Neuronal stem cell (in vitro differentiated cells): ENCODE measurements around the gene TULP4.
A peak's percentile ranks its signal among the peaks of the same experiment; 100 is the strongest.

Experiments used
- DNase-seq: peaks from one replicate; pipeline ENCODE4 v3.0.0-alpha.2; 2013; ENCODE audit warnings: low spot score
- H2AFZ ChIP-seq: one replicate; pipeline ENCODE4 v1.6.1; 2013; ENCODE audit warnings: mild to moderate bottlenecking, low read length, inconsistent platforms
- H2AK5ac ChIP-seq: 2 replicates; pipeline ENCODE4 v1.6.1; 2013; ENCODE audit warnings: low read depth, mild to moderate bottlenecking, inconsistent platforms, low read length, moderate library complexity, mixed read lengths
- H2BK120ac ChIP-seq: 2 replicates; pipeline ENCODE4 v1.6.1; 2013; ENCODE audit warnings: low read depth, mild to moderate bottlenecking, inconsistent platforms, low read length, moderate library complexity, mixed read lengths
- H2BK12ac ChIP-seq: one replicate; pipeline ENCODE4 v1.6.1; 2013; ENCODE audit warnings: low read length, inconsistent platforms
- H2BK15ac ChIP-seq: 2 replicates; pipeline ENCODE4 v1.6.1; 2013; ENCODE audit warnings: mild to moderate bottlenecking, low read length, inconsistent platforms, mixed read lengths
- H2BK5ac ChIP-seq: one replicate; pipeline ENCODE4 v1.6.1; 2013; ENCODE audit warnings: inconsistent platforms, mild to moderate bottlenecking, low read length, moderate library complexity
- H3K14ac ChIP-seq: one replicate; pipeline ENCODE4 v1.6.1; 2013; ENCODE audit warnings: low read length, inconsistent platforms
- H3K18ac ChIP-seq: 2 replicates; pipeline ENCODE4 v1.6.1; 2013; ENCODE audit warnings: low read length, inconsistent platforms
- H3K23ac ChIP-seq: 2 replicates; pipeline ENCODE4 v1.6.1; 2013; ENCODE audit warnings: low read depth, mild to moderate bottlenecking, mixed read lengths, low read length, inconsistent platforms; ENCODE audit not compliant: poor library complexity
- H3K27ac ChIP-seq: replicated peaks from 3 replicates; pipeline ENCODE4 v1.5.1; 2013; ENCODE audit warnings: low read length, inconsistent platforms
- H3K27me3 ChIP-seq, 3 experiments: 2 replicates each; pipeline ENCODE4 v1.6.1; 2013; ENCODE audit warnings: low read length in 3 of 3, mild to moderate bottlenecking in 2 of 3, inconsistent platforms in 1 of 3, low read depth in 1 of 3, mixed read lengths in 1 of 3, moderate library complexity in 1 of 3; ENCODE audit not compliant: control insufficient read depth in 3 of 3, insufficient read depth in 3 of 3
- H3K36me3 ChIP-seq, 2 donors: replicated peaks in 1 of 2; 2 replicates each; pipeline ENCODE4 v1.6.1; 2013; ENCODE audit warnings: low read length in 2 of 2; ENCODE audit not compliant: control insufficient read depth in 2 of 2, insufficient read depth in 2 of 2
- H3K4ac ChIP-seq: 2 replicates; pipeline ENCODE4 v1.6.1; 2013; ENCODE audit warnings: inconsistent platforms, mild to moderate bottlenecking, low read length, moderate library complexity
- H3K4me1 ChIP-seq, 2 donors: 1 replicate in 1 of 2; 2 replicates in 1 of 2; pipeline ENCODE4 v1.6.1; 2013; ENCODE audit warnings: low read length in 2 of 2, low read depth in 1 of 2; ENCODE audit not compliant: control insufficient read depth in 2 of 2, insufficient read depth in 1 of 2
- H3K4me2 ChIP-seq: one replicate; pipeline ENCODE4 v1.6.1; 2013; ENCODE audit warnings: mild to moderate bottlenecking, low read length, inconsistent platforms; ENCODE audit not compliant: insufficient read depth, poor library complexity, severe bottlenecking
- H3K4me3 ChIP-seq, 2 donors: 2 replicates each; pipeline ENCODE4 v1.5.1; 2013; ENCODE audit warnings: low read length in 2 of 2, mild to moderate bottlenecking in 2 of 2, inconsistent platforms in 1 of 2, moderate library complexity in 1 of 2
- H3K79me1 ChIP-seq: one replicate; pipeline ENCODE4 v1.6.1; 2013; ENCODE audit warnings: low read depth, mild to moderate bottlenecking, inconsistent platforms, low read length, moderate library complexity
- H3K9ac ChIP-seq: one replicate; pipeline ENCODE4 v1.6.1; 2013; ENCODE audit warnings: mild to moderate bottlenecking, low read depth, low read length, inconsistent platforms; ENCODE audit not compliant: poor library complexity
- H3K9me3 ChIP-seq, 2 donors: replicated peaks in 1 of 2; 2 replicates each; pipeline versions ENCODE3 to v1.6.1; 2013; ENCODE audit warnings: low read length in 2 of 2, mild to moderate bottlenecking in 2 of 2, inconsistent platforms in 1 of 2, low read depth in 1 of 2, mixed read lengths in 1 of 2, moderate library complexity in 1 of 2; ENCODE audit not compliant: control insufficient read depth in 2 of 2, insufficient read depth in 1 of 2
- H4K8ac ChIP-seq: one replicate; pipeline ENCODE4 v1.6.1; 2013; ENCODE audit warnings: low read depth, mild to moderate bottlenecking, inconsistent platforms, low read length, moderate library complexity
- H4K91ac ChIP-seq: one replicate; pipeline ENCODE4 v1.6.1; 2013; ENCODE audit warnings: low read length, low read depth, mild to moderate bottlenecking, inconsistent platforms; ENCODE audit not compliant: poor library complexity
- WGBS, 2 donors: extraction: QIAGEN DNeasy Blood & Tissue Kit; methylation state at CpG; one replicate each; pipeline ENCODE4 v1.1.7; 2013; ENCODE audit warnings: missing lambda C conversion rate in 2 of 2, mixed read lengths in 1 of 2; ENCODE audit not compliant: insufficient read length in 2 of 2, insufficient replicate concordance in 1 of 2; ENCODE audit errors: extremely low coverage in 2 of 2; 5-methylcytosine and 5-hydroxymethylcytosine counted together

The TULP4 gene

GRCh38 chr6:158422629-158423238 is 110.5 kb downstream of the TULP4 start:
- H3K9me3 ChIP-seq, result peaks cover 0 to 4% of the 10 kb centered on the region in 2 donors
- H3K36me3 ChIP-seq, result peaks cover 0 to 4% of the 10 kb centered on the region in 2 donors
- peak overlapping the region in 1 of 2 donors; percentile 58 for H3K4me3 ChIP-seq
- WGBS, 2 donors, result no CpG with 5 or more reads among the region's 15 CpGs
- H3K27me3 ChIP-seq, result no peaks in the 10 kb centered on the region
- H3K23ac ChIP-seq, result no peak overlapping the region
- H2AFZ ChIP-seq, result no peak overlapping the region
- H3K9ac ChIP-seq, result no peak overlapping the region
- H4K8ac ChIP-seq, result no peak overlapping the region
- H4K91ac ChIP-seq, result no peak overlapping the region
- H3K79me1 ChIP-seq, result no peaks in the 10 kb centered on the region
- no peak overlapping the region for H2BK12ac ChIP-seq
- no peak overlapping the region for H3K4me2 ChIP-seq
- H3K4me1 ChIP-seq, result no peaks in the 10 kb centered on the region
- no peak overlapping the region for H2BK5ac ChIP-seq
- H3K14ac ChIP-seq, result no peak overlapping the region
- no peak overlapping the region for H3K4ac ChIP-seq
- no peak for DNase-seq
- H3K18ac ChIP-seq, result no peak overlapping the region
- H3K27ac ChIP-seq, result no peak overlapping the region
- H2AK5ac ChIP-seq, result no peak overlapping the region
- H2BK120ac ChIP-seq, result no peak overlapping the region
- H2BK15ac ChIP-seq, result no peak overlapping the region

GRCh38 chr6:158431036-158431435 is 118.8 kb downstream of the TULP4 start:
- Histone ChIP-seq H2BK120ac (no peak overlapping the region), H2BK15ac (no peak overlapping the region)

GRCh38 chr6:158431560-158431959 is 119.3 kb downstream of the TULP4 start:
- Histone ChIP-seq H3K23ac (no peak overlapping the region), H3K9ac (no peak overlapping the region), H2AFZ (no peak overlapping the region), H2BK15ac (no peak overlapping the region), H3K4me3 (peak overlapping the region in 1 of 2 donors; percentile 33), H3K18ac (no peak overlapping the region), H3K27ac (no peak overlapping the region), H4K91ac (no peak overlapping the region), H3K36me3 (peaks cover 3 to 35% of the 10 kb centered on the region in 2 donors), H3K9me3 (no peaks in the 10 kb centered on the region), H2BK12ac (no peak overlapping the region), H3K14ac (no peak overlapping the region), H3K27me3 (no peaks in the 10 kb centered on the region), H4K8ac (no peak overlapping the region), H3K4me1 (no peaks in the 10 kb centered on the region), H2AK5ac (no peak overlapping the region), H3K79me1 (no peaks in the 10 kb centered on the region), H2BK120ac (no peak overlapping the region), H2BK5ac (no peak overlapping the region), H3K4me2 (no peak overlapping the region), H3K4ac (no peak overlapping the region)
- WGBS, 2 donors, result no CpG with 5 or more reads among the region's 13 CpGs
- DNase-seq, result no peak

More at GRCh38 chr6:158431036-158431435, 118.8 kb downstream of the TULP4 start:
- Histone ChIP-seq H2BK5ac (no peak overlapping the region), H3K23ac (no peak overlapping the region), H3K9me3 (no peaks in the 10 kb centered on the region), H3K4me1 (no peaks in the 10 kb centered on the region), H3K4ac (no peak overlapping the region), H4K91ac (no peak overlapping the region), H3K14ac (no peak overlapping the region), H3K4me3 (no peak overlapping the region), H2AFZ (no peak overlapping the region), H3K18ac (no peak overlapping the region), H3K27me3 (no peaks in the 10 kb centered on the region), H3K9ac (no peak overlapping the region), H3K27ac (no peak overlapping the region), H4K8ac (no peak overlapping the region), H2AK5ac (no peak overlapping the region), H3K4me2 (no peak overlapping the region), H3K79me1 (no peaks in the 10 kb centered on the region), H2BK12ac (no peak overlapping the region), H3K36me3 (peaks cover 3 to 35% of the 10 kb centered on the region in 2 donors)
- no peak for DNase-seq
- WGBS, 2 donors, result no CpG with 5 or more reads among the region's 4 CpGs

- H2BK5ac ChIP-seq, result no peak overlapping the region
- no peak overlapping the region for H3K14ac ChIP-seq
- peaks cover 1 to 15% of the 10 kb centered on the region in 2 donors for H3K36me3 ChIP-seq
- no peaks in the 10 kb centered on the region for H3K27me3 ChIP-seq
- no peak overlapping the region for H2AFZ ChIP-seq
- no peak for DNase-seq
- no peak overlapping the region for H3K4ac ChIP-seq
- H3K23ac ChIP-seq, result no peak overlapping the region
- no peaks in the 10 kb centered on the region for H3K4me1 ChIP-seq
- H3K18ac ChIP-seq, result no peak overlapping the region
- H3K9me3 ChIP-seq, result no peaks in the 10 kb centered on the region
- H3K4me3 ChIP-seq, result no peak overlapping the region
- H2AK5ac ChIP-seq, result no peak overlapping the region
- no peaks in the 10 kb centered on the region for H3K79me1 ChIP-seq
- H3K9ac ChIP-seq, result no peak overlapping the region
- no peak overlapping the region for H2BK15ac ChIP-seq
- no CpG with 5 or more reads among the region's 3 CpGs for WGBS, 2 donors
- H2BK120ac ChIP-seq, result no peak overlapping the region
- H3K4me2 ChIP-seq, result no peak overlapping the region
- no peak overlapping the region for H2BK12ac ChIP-seq
- no peak overlapping the region for H4K91ac ChIP-seq
- no peak overlapping the region for H3K27ac ChIP-seq
- no peak overlapping the region for H4K8ac ChIP-seq
These were observed 125.3 kb downstream of the TULP4 start for GRCh38 chr6:158437571-158437970.
